ENCODE results near the gene CCDC137. TPM values are rescaled to one million over a fixed set of nuclear protein-coding genes. Genes with fewer than 3 reads are reported as not detected.
A peak's percentile ranks its signal among the peaks of the same experiment; 100 is the strongest.

Gene CCDC137
- polyA plus RNA-seq, 1 of the 3 experiments (the other 2 are of a cell fraction): 62.4 TPM

DNA sequence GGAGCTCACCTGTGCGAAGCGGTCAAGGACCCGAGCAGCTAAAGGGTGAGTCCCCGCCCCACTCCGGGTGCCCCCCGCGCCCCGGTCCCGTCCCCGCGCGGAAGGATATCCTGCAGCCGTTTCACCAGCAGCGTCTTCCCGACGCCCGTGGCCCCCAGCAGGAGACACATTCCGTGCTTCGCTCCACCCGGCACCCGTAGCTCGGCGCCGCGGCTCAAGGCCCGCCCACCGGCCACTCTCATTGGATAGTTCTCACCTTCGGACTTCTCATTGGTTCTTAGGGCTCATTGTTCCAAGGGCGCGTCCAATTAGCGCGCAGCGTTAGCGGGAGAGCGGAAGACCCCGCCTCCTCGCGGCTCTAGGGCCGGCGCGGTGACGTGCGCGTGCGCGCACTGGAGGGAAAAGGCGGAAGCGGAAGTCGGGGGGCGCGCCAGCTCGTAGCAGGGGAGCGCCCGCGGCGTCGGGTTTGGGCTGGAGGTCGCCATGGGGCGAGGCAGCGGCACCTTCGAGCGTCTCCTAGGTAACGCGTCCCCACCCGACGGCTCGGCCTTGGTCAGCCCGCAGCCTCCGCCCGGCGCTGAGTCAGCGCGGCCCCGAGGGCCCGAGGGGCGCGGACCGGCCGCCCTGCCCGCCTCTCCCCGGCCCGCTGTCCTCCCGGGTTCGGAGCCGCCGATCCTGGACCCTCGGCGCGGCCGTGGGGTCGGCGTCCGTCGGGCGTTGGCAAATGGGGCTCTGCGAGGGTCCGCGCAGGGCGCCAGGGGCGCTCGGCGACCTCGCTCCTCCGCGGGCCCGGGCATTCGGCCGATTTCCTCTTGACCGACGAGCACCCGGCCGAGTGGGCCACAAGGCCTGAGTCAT, 17.3 kb downstream of the CCDC137 start, which contains the start of the genes ARL16 and HGS (continued):
- TF ChIP-seq, protein P1, sequence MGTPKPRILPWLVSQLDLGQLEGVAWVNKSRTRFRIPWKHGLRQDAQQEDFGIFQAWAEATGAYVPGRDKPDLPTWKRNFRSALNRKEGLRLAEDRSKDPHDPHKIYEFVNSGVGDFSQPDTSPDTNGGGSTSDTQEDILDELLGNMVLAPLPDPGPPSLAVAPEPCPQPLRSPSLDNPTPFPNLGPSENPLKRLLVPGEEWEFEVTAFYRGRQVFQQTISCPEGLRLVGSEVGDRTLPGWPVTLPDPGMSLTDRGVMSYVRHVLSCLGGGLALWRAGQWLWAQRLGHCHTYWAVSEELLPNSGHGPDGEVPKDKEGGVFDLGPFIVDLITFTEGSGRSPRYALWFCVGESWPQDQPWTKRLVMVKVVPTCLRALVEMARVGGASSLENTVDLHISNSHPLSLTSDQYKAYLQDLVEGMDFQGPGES (IDR thresholded peaks at IDR 0.05; ENCODE audit: low read depth, low read length): peak; percentile 96
- TF ChIP-seq RXRA (IDR thresholded peaks at IDR 0.05; ENCODE audit: borderline replicate concordance, low read depth) (no peak; the same call in 1 of the 2 replicates), POLR2AphosphoS5 (IDR thresholded peaks at IDR 0.05; ENCODE audit: low read depth, low read length) (peak; percentile 72), YY1 (IDR thresholded peaks at IDR 0.05; ENCODE audit: low read depth) (0 out of 2 replicates have a peak, but pooled peaks have one; percentile 67), RAD21 (IDR thresholded peaks at IDR 0.05; ENCODE audit: low read length) (no peak), RCOR1 (IDR thresholded peaks at IDR 0.05; ENCODE audit: low read length) (peak; percentile 40; the same call in 1 of the 2 replicates), FOXJ3 (CRISPR knock-in tag; IDR thresholded peaks at IDR 0.05) (no peak), ELF1 (IDR thresholded peaks at IDR 0.05) (peak; percentile 97), GATA2 (CRISPR knock-in tag; IDR thresholded peaks at IDR 0.05) (no peak), EP300 (IDR thresholded peaks at IDR 0.05; ENCODE audit: borderline replicate concordance in 1 of 2, low read depth in 1 of 2, low read length in 1 of 2) (peak in 1 of 2 experiments; percentile 9; a peak in 1 of 4 replicates), TEAD4 (IDR thresholded peaks at IDR 0.05; ENCODE audit: borderline replicate concordance, insufficient read depth) (no peak; the same call in 1 of the 2 replicates), JUND (IDR thresholded peaks at IDR 0.05) (no peak; the same call in 1 of the 2 replicates), MXI1 (IDR thresholded peaks at IDR 0.05; ENCODE audit: low read depth, low read length) (peak; percentile 92), TCF12 (IDR thresholded peaks at IDR 0.05) (no peak), RFX5 (IDR thresholded peaks at IDR 0.05; ENCODE audit: low read length) (peak; percentile 73)
- TF ChIP-seq, protein P2, sequence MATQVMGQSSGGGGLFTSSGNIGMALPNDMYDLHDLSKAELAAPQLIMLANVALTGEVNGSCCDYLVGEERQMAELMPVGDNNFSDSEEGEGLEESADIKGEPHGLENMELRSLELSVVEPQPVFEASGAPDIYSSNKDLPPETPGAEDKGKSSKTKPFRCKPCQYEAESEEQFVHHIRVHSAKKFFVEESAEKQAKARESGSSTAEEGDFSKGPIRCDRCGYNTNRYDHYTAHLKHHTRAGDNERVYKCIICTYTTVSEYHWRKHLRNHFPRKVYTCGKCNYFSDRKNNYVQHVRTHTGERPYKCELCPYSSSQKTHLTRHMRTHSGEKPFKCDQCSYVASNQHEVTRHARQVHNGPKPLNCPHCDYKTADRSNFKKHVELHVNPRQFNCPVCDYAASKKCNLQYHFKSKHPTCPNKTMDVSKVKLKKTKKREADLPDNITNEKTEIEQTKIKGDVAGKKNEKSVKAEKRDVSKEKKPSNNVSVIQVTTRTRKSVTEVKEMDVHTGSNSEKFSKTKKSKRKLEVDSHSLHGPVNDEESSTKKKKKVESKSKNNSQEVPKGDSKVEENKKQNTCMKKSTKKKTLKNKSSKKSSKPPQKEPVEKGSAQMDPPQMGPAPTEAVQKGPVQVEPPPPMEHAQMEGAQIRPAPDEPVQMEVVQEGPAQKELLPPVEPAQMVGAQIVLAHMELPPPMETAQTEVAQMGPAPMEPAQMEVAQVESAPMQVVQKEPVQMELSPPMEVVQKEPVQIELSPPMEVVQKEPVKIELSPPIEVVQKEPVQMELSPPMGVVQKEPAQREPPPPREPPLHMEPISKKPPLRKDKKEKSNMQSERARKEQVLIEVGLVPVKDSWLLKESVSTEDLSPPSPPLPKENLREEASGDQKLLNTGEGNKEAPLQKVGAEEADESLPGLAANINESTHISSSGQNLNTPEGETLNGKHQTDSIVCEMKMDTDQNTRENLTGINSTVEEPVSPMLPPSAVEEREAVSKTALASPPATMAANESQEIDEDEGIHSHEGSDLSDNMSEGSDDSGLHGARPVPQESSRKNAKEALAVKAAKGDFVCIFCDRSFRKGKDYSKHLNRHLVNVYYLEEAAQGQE (IDR thresholded peaks at IDR 0.05; ENCODE audit: low read depth, low read length): peak; percentile 62; the same call in 1 of the 2 replicates
- TF ChIP-seq, protein P3, sequence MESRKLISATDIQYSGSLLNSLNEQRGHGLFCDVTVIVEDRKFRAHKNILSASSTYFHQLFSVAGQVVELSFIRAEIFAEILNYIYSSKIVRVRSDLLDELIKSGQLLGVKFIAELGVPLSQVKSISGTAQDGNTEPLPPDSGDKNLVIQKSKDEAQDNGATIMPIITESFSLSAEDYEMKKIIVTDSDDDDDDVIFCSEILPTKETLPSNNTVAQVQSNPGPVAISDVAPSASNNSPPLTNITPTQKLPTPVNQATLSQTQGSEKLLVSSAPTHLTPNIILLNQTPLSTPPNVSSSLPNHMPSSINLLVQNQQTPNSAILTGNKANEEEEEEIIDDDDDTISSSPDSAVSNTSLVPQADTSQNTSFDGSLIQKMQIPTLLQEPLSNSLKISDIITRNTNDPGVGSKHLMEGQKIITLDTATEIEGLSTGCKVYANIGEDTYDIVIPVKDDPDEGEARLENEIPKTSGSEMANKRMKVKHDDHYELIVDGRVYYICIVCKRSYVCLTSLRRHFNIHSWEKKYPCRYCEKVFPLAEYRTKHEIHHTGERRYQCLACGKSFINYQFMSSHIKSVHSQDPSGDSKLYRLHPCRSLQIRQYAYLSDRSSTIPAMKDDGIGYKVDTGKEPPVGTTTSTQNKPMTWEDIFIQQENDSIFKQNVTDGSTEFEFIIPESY (IDR thresholded peaks at IDR 0.05; ENCODE audit: borderline replicate concordance, low read depth): peak; percentile 59; the same call in 1 of the 2 replicates
- TF ChIP-seq, protein P4, sequence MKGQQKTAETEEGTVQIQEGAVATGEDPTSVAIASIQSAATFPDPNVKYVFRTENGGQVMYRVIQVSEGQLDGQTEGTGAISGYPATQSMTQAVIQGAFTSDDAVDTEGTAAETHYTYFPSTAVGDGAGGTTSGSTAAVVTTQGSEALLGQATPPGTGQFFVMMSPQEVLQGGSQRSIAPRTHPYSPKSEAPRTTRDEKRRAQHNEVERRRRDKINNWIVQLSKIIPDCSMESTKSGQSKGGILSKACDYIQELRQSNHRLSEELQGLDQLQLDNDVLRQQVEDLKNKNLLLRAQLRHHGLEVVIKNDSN (IDR thresholded peaks at IDR 0.05; ENCODE audit: borderline replicate concordance, low read depth): no peak; the same call in 1 of the 2 replicates
